Epithelial cell of esophagus (primary cell): ENCODE results near the gene CD3G.
"Not testable (repeated sequence)": the region's sequence is repeated elsewhere in the genome, so short reads cannot be mapped to it uniquely, and the experiment has no call there.

Experiments used
- DNase-seq: peaks from one replicate; pipeline ENCODE4 v3.0.0; 2010; ENCODE audit warnings: low read depth
- H3K4me3 ChIP-seq: 2 replicates; pipeline ENCODE4 v1.5.1; 2011; ENCODE audit warnings: mild to moderate bottlenecking, low read length, control low read depth
- CTCF ChIP-seq: IDR thresholded peaks from 2 replicates; pipeline ENCODE4 v1.5.1; 2011; ENCODE audit warnings: low read depth, mild to moderate bottlenecking, low read length, control low read depth, inconsistent platforms; ENCODE audit not compliant: insufficient read depth; ENCODE audit errors: missing control alignments

CD3G gene

GRCh38 chr11:118305726-118306125, 38.4 kb upstream of the CD3G start:
- DNase-seq: no peak
- H3K4me3 ChIP-seq: no peak overlapping the region
- no peak for TF ChIP-seq CTCF

GRCh38 chr11:118306556-118306955, 37.6 kb upstream of the CD3G start:
- no peak for DNase-seq
- no peak overlapping the region for H3K4me3 ChIP-seq
- TF ChIP-seq CTCF: no peak

- not testable (repeated sequence) for DNase-seq, H3K4me3 ChIP-seq
Measured at GRCh38 chr11:118308995-118309528, 35.1 kb upstream of the CD3G start.

- H3K4me3 ChIP-seq: no peak overlapping the region
- DNase-seq: no peak
- TF ChIP-seq CTCF: no peak
Measured at GRCh38 chr11:118310271-118310670, 33.9 kb upstream of the CD3G start.

- no peak for TF ChIP-seq CTCF
- no peak for DNase-seq
- H3K4me3 ChIP-seq: no peak overlapping the region
Measured at GRCh38 chr11:118310781-118311485, 33.2 kb upstream of the CD3G start.

- DNase-seq: peak; percentile 23
- H3K4me3 ChIP-seq: no peak overlapping the region
- peak; percentile 9 for TF ChIP-seq CTCF
Measured at GRCh38 chr11:118311518-118311917, 32.6 kb upstream of the CD3G start.

- TF ChIP-seq CTCF: no peak
- no peak for DNase-seq
- no peak overlapping the region for H3K4me3 ChIP-seq
Measured at GRCh38 chr11:118312328-118312727, 31.8 kb upstream of the CD3G start.

- DNase-seq: no peak
- no peak for TF ChIP-seq CTCF
- H3K4me3 ChIP-seq: no peak overlapping the region
Measured at GRCh38 chr11:118313242-118313641, 30.9 kb upstream of the CD3G start.
